CD4-positive, alpha-beta T cell (primary cell): ENCODE measurements around the gene FRY. TPM values are rescaled to one million over a fixed set of nuclear protein-coding genes. Genes with fewer than 3 reads are reported as not detected.

Source experiments
- ATAC-seq: fragments of 200-7000 bp; cut with Tn5 transposase; one replicate; pipeline ENCODE4 v1.10.0; 2022; ENCODE audit warnings: mild to moderate bottlenecking; ENCODE audit not compliant: poor library complexity
- CTCF ChIA-PET: fragments of 350-600 bp; sonication (Branson Sonifier 250); formaldehyde crosslinking; loops from one replicate; lab custom pipeline; 2021; ENCODE audit warnings: antibody characterized with exemption, inconsistent platforms; lab: Charles Lee
- POLR2A ChIA-PET: fragments of 350-600 bp; sonication (Branson Sonifier 250); formaldehyde crosslinking; loops from one replicate; lab custom pipeline; 2021; ENCODE audit warnings: antibody characterized with exemption, inconsistent platforms; lab: Charles Lee
- DNase-seq, 14 experiments: peaks; one replicate each; pipeline ENCODE4 v3.0.0-alpha.2; 2013 to 2020; ENCODE audit warnings: mixed read lengths in 2 of 14
- H3K27ac ChIP-seq, 2 donors: one replicate each; pipeline versions ENCODE4 v1.5.1 to v1.7.0; 2013; ENCODE audit warnings: low read length in 2 of 2, low read depth in 1 of 2, mild to moderate bottlenecking in 1 of 2
- H3K27me3 ChIP-seq, 2 experiments: 1 replicate in 1 of 2; 2 replicates in 1 of 2; pipeline versions ENCODE4 v1.6.1 to v1.7.0; 2013; ENCODE audit warnings: low read length in 2 of 2, control low read depth in 1 of 2, mild to moderate bottlenecking in 1 of 2, moderate library complexity in 1 of 2; ENCODE audit not compliant: insufficient read depth in 2 of 2, control insufficient read depth in 1 of 2
- H3K36me3 ChIP-seq: one replicate; pipeline ENCODE4 v1.6.1; 2013; ENCODE audit warnings: low read length, control low read depth; ENCODE audit not compliant: insufficient read depth
- H3K4me1 ChIP-seq: one replicate; pipeline ENCODE4 v1.6.1; 2013; ENCODE audit warnings: low read length, control low read depth; ENCODE audit not compliant: insufficient read depth
- H3K4me3 ChIP-seq: one replicate; pipeline ENCODE4 v1.5.1; 2013; ENCODE audit warnings: mild to moderate bottlenecking, low read length, moderate library complexity
- H3K9me3 ChIP-seq, 2 experiments: 1 replicate in 1 of 2; 2 replicates in 1 of 2; pipeline versions ENCODE4 v1.6.1 to v1.7.0; 2013; ENCODE audit warnings: low read length in 2 of 2, mild to moderate bottlenecking in 2 of 2, control low read depth in 1 of 2, moderate library complexity in 1 of 2; ENCODE audit not compliant: control insufficient read depth in 1 of 2, insufficient read depth in 1 of 2
- H3K27ac Mint-ChIP-seq: one replicate; pipeline ENCODE4 v1.8.0; 2020; ENCODE audit warnings: mixed read lengths
- H3K27me3 Mint-ChIP-seq: one replicate; pipeline ENCODE4 v1.8.0; 2021; ENCODE audit warnings: mixed read lengths
- H3K36me3 Mint-ChIP-seq: one replicate; pipeline ENCODE4 v1.8.0; 2021; ENCODE audit warnings: low read depth, mixed read lengths
- H3K4me1 Mint-ChIP-seq: one replicate; pipeline ENCODE4 v1.8.0; 2021; ENCODE audit warnings: low read depth, mixed read lengths
- H3K4me3 Mint-ChIP-seq: one replicate; pipeline ENCODE4 v1.8.0; 2020; ENCODE audit warnings: mild to moderate bottlenecking, mixed read lengths
- H3K9me3 Mint-ChIP-seq: one replicate; pipeline ENCODE4 v1.8.0; 2020; ENCODE audit warnings: mixed read lengths
- CTCF ChIP-seq: fragments of 200-600 bp; IDR thresholded peaks from one replicate; pipeline ENCODE4 v1.8.0; 2022; ENCODE audit warnings: antibody characterized with exemption, mild to moderate bottlenecking
- intact Hi-C, 2 experiments: fragments of 100-400 bp; cut with DNase I in 1 of 2; cut with micrococcal nuclease in 1 of 2; formaldehyde crosslinking; loops; one replicate each; pipeline versions ENCODE4 v1.15.1 to v1.9.0; 2023 to 2025; cut with DNase I, micrococcal nuclease
- total RNA-seq, 174 experiments: library from RNA in 2 of 174; stranded (reverse) in 2 of 174; gene quantifications; one replicate each; pipeline ENCODE4 v1.2.3 and lab custom pipeline; 2021 to 2026

Gene FRY
- total RNA-seq, 2 experiments from 2014 or later: 13.7 to 18.4 TPM

- POLR2A ChIA-PET: no interaction called here
- Histone ChIP-seq H3K36me3 (no peaks in the 10 kb centered on the region), H3K4me1 (no peaks in the 10 kb centered on the region), H3K27me3 (peaks cover 0 to 3% of the 10 kb centered on the region in 2 experiments), H3K4me3 (no peak overlapping the region), H3K27ac (no peak overlapping the region), H3K9me3 (no peaks in the 10 kb centered on the region)
- no peak for TF ChIP-seq CTCF
- no peak overlapping the region for H3K27ac Mint-ChIP-seq
- ATAC-seq (no peak), DNase-seq (no peak)
- no peak overlapping the region for H3K4me3 Mint-ChIP-seq
- intact Hi-C loops: no loop called here
- H3K36me3 Mint-ChIP-seq: no peaks in the 10 kb centered on the region
- H3K4me1 Mint-ChIP-seq: no peaks in the 10 kb centered on the region
- H3K9me3 Mint-ChIP-seq: no peaks in the 10 kb centered on the region
- CTCF ChIA-PET: no interaction called here
- H3K27me3 Mint-ChIP-seq: peaks cover 5% of the 10 kb centered on the region
Measured at GRCh38 chr13:32299893-32300292, 268.3 kb downstream of the FRY start.

- H3K27me3 Mint-ChIP-seq: peaks cover 5% of the 10 kb centered on the region
- H3K27ac ChIP-seq: no peak overlapping the region
- no peak overlapping the region for H3K4me3 Mint-ChIP-seq
- H3K9me3 ChIP-seq: no peaks in the 10 kb centered on the region
- no peaks in the 10 kb centered on the region for H3K36me3 Mint-ChIP-seq
- CTCF ChIA-PET: no interaction called here
- DNase-seq (no peak), ATAC-seq (no peak)
- intact Hi-C loops: no loop called here
- POLR2A ChIA-PET: interaction anchor here (0.9 kb wide), 1 partner anchor 14 kb away, joined by 3 read pairs; the partner anchor contains the start of gene ZAR1L
- TF ChIP-seq CTCF: no peak
- H3K4me3 ChIP-seq: no peak overlapping the region
- no peaks in the 10 kb centered on the region for H3K36me3 ChIP-seq
- peaks cover 0 to 3% of the 10 kb centered on the region in 2 experiments for H3K27me3 ChIP-seq
- H3K4me1 ChIP-seq: no peaks in the 10 kb centered on the region
- H3K4me1 Mint-ChIP-seq: no peaks in the 10 kb centered on the region
- H3K9me3 Mint-ChIP-seq: no peaks in the 10 kb centered on the region
- H3K27ac Mint-ChIP-seq: no peak overlapping the region
Measured at GRCh38 chr13:32300406-32300805, 268.8 kb downstream of the FRY start.

- ChIA-PET CTCF (no interaction called here), POLR2A (interaction anchor here (0.9 kb wide), 1 partner anchor 14 kb away, joined by 3 read pairs; the partner anchor contains the start of gene ZAR1L)
- no peak for DNase-seq
- TF ChIP-seq CTCF: no peak
- no peak overlapping the region for H3K4me3 ChIP-seq
- ATAC-seq: no peak
- no peaks in the 10 kb centered on the region for H3K36me3 ChIP-seq
- intact Hi-C loops: no loop called here
- H3K4me1 ChIP-seq: no peaks in the 10 kb centered on the region
- peaks cover 0 to 3% of the 10 kb centered on the region in 2 experiments for H3K27me3 ChIP-seq
- no peaks in the 10 kb centered on the region for H3K9me3 Mint-ChIP-seq
- peaks cover 5% of the 10 kb centered on the region for H3K27me3 Mint-ChIP-seq
- H3K4me1 Mint-ChIP-seq: no peaks in the 10 kb centered on the region
- H3K27ac Mint-ChIP-seq: no peak overlapping the region
- H3K4me3 Mint-ChIP-seq: no peak overlapping the region
- no peak overlapping the region for H3K27ac ChIP-seq
- H3K36me3 Mint-ChIP-seq: no peaks in the 10 kb centered on the region
- H3K9me3 ChIP-seq: no peaks in the 10 kb centered on the region
Measured at GRCh38 chr13:32300920-32301319, 269.3 kb downstream of the FRY start.
